ENCODE results near the gene TAOK2.

DNA sequence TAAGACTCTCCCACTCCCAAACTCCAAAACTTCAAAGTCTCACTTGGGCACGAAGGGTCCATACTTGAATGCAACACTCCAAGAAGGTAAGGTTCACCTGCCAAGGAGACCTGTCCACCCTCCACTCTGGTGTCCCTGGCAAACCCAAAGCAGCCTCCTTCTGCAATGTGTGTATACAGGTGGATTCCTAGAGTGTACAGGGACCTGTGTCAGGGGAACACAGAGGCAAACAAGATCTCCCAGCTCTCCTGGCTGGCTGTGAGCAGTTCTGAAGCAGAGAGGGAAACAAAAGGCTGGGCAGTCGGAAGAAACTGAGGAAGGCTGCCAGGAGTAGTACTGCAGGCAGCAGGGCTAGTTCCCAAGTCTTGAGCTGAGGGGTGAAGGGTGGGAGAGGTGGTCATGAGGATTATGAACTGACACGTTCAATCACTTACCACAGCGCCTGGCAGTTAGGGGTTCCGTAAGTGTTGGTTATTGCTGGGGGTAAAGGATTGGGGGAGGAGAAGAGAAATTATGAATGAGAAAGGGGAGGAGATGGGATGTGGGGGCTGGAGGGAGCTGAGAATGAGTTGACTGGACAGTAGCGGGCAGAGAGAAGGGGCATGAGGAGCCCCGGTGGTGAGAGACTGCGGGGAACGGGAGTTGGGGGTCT is 48.4 kb upstream of the TAOK2 start:
- TF ChIP-seq, protein P1, sequence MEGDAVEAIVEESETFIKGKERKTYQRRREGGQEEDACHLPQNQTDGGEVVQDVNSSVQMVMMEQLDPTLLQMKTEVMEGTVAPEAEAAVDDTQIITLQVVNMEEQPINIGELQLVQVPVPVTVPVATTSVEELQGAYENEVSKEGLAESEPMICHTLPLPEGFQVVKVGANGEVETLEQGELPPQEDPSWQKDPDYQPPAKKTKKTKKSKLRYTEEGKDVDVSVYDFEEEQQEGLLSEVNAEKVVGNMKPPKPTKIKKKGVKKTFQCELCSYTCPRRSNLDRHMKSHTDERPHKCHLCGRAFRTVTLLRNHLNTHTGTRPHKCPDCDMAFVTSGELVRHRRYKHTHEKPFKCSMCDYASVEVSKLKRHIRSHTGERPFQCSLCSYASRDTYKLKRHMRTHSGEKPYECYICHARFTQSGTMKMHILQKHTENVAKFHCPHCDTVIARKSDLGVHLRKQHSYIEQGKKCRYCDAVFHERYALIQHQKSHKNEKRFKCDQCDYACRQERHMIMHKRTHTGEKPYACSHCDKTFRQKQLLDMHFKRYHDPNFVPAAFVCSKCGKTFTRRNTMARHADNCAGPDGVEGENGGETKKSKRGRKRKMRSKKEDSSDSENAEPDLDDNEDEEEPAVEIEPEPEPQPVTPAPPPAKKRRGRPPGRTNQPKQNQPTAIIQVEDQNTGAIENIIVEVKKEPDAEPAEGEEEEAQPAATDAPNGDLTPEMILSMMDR (IDR thresholded peaks at IDR 0.05), result no peak
- TF ChIP-seq POLR2A (IDR thresholded peaks at IDR 0.05), result no peak

All from testis (tissue), 2 donors.